GM20000 (cell line): ENCODE data around the gene SCAMP2.

Experiments
- DNase-seq: peaks from one replicate; pipeline ENCODE4 v3.0.0; 2012; ENCODE audit warnings: low spot score
- TF ChIP-seq, protein P1 (sequence below): IDR thresholded peaks from 2 replicates; pipeline ENCODE4 v1.5.1; 2012; ENCODE audit warnings: mild to moderate bottlenecking, control low read depth; ENCODE audit errors: extremely low read depth, missing control alignments

Gene SCAMP2

DNA sequence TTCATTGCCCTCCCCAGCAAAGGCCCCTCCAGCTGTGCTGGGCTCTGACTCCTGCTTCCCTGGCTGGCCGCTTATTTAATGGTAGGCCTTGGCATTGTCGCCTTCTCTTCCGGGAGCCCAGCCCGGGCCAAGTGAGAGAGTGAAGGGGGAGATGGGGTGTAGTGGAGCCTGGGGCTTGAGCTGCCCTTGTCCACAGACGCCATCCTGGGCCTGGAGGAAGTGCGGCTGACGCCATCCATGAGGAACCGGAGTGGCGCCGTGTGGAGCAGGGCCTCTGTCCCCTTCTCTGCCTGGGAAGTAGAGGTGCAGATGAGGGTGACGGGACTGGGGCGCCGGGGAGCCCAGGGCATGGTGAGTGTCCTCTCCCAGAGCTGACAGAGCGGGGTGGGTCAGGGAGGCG, 57.2 kb downstream of the SCAMP2 start:
- no peak for DNase-seq
- TF ChIP-seq, protein P1, sequence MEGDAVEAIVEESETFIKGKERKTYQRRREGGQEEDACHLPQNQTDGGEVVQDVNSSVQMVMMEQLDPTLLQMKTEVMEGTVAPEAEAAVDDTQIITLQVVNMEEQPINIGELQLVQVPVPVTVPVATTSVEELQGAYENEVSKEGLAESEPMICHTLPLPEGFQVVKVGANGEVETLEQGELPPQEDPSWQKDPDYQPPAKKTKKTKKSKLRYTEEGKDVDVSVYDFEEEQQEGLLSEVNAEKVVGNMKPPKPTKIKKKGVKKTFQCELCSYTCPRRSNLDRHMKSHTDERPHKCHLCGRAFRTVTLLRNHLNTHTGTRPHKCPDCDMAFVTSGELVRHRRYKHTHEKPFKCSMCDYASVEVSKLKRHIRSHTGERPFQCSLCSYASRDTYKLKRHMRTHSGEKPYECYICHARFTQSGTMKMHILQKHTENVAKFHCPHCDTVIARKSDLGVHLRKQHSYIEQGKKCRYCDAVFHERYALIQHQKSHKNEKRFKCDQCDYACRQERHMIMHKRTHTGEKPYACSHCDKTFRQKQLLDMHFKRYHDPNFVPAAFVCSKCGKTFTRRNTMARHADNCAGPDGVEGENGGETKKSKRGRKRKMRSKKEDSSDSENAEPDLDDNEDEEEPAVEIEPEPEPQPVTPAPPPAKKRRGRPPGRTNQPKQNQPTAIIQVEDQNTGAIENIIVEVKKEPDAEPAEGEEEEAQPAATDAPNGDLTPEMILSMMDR: no peak

DNA sequence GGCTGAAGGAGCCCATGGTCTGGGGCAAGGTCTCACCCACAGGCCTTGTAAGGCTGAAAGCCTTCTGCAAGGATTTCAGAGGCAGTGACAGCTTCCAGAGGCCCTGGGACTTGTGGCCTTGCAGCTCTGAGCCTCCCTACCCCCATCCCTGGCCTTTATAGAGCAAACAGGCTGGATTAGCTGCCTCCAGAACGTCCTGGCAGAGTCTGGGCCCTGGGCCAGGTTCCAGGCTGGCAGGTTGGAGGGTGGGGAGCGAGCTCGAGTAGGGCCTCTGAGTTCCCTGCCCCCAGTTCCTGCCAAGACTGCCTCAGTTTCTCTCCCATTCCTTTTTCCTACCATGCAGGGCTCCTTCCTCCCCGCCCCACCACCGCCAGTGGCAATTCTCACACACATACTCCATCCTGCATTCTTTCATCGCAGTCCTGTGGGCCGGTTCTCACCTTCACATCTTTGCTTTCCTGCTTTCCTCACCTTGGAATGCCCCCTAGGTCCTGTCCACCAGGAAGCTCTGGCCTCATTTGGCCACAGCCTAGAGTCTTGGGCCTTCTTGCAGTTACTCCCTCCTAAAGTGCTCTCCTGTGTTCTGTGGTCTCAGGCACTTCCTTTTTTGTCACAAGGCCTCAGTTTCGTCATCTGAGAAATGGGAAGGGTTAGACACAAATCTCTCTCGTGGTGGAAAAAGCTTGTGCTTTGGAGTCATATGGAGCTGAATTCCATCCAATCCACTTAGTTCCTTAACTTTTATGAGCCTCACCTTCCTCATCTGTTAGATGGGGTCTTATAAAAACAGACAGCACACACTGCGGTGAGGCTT, 57.8 kb downstream of the SCAMP2 start:
- TF ChIP-seq, protein P1: no peak
- DNase-seq: no peak

- TF ChIP-seq, protein P1: no peak
These were observed 60.6 kb downstream of the SCAMP2 start, which contains the start of gene LMAN1L for GRCh38 chr15:74812533-74812932. Gene LMAN1L, plus strand, starts transcription at chr15:74812835. Its CDS starts 20 bp downstream, at chr15:74812855.

DNA sequence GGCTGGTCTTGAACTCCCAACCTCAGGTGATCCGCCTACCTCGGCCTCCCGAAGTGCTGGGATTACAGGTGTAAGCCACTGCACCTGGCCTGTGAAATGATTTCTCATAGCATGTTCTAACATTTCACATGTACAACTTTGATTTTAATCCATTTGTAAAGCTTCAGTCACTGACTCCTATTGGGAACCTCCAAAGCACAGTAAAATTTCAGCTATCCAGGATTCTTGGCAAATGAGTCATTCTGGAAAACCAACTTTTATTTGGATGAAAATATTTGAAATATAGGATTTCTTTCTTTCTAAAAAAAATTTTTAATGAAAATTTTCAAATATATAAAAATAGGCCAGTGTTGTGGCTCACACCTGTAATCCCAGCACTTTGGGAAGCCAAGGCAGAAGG, 63.2 kb downstream of the SCAMP2 start:
- TF ChIP-seq, protein P1: no peak
- DNase-seq: no peak

More at GRCh38 chr15:74812533-74812932, 60.6 kb downstream of the SCAMP2 start, which contains the start of gene LMAN1L:
- DNase-seq: no peak

- TF ChIP-seq, protein P1: no peak
- DNase-seq: no peak
These were observed 63.9 kb downstream of the SCAMP2 start for GRCh38 chr15:74809242-74809641.

- TF ChIP-seq, protein P1: no peak
- DNase-seq: no peak
These were observed 64.3 kb downstream of the SCAMP2 start for GRCh38 chr15:74808840-74809229.

DNA sequence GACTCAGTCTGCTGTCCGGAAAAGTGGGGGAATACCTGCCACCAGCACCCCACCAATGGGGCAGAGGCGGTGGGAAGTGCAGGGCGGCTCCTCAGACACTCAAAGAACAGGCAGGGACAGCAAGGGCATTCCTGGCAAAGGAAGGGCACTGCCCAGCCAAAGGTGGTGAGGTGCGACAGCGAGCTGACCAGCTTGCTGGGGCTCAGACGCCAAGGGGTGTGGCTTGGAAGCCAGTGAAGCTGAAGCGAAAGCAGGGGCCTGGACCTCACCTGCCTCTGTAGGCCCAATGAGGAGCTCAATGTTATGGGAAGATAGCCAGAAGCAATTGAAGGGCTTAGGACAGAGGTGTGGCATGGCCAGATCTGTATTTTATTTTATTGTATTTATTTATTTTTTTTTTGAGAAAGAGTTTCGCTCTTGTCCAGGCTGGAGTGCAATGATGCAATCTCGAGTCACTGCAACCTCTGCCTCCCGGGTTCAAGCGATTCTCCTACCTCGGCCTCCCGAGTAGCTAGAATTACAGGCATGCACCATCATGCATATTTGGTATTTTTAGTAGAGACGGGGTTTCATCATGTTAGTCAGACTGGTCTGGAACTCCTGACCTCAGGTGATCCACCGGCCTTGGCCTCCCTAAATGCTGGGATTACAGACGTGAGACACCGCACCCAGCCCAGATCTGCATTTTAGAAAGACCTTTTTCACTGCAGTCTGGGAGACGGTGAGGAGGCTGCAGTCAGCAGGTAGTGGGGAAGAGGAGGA, 64.9 kb downstream of the SCAMP2 start:
- TF ChIP-seq, protein P1: no peak
- no peak for DNase-seq
